Neural progenitor cell (in vitro differentiated cells): Measurements from ENCODE around the gene ANO2. TPM values are rescaled to one million over a fixed set of nuclear protein-coding genes. Genes with fewer than 3 reads are reported as not detected.

Source experiments
- DNase-seq: peaks from one replicate; pipeline ENCODE4 v3.0.0-alpha.2; 2016; ENCODE audit warnings: low spot score
- H2AFZ ChIP-seq: fragments of 200-600 bp; sonication (generic); replicated peaks from 2 replicates; pipeline ENCODE4 v1.6.1; 2016; ENCODE audit warnings: antibody characterized with exemption
- H3F3A ChIP-seq: fragments of 200-600 bp; sonication (generic); 2 replicates; pipeline ENCODE4 v1.6.1; 2016; ENCODE audit warnings: antibody characterized with exemption, low read depth
- H3K27ac ChIP-seq: fragments of 200-600 bp; sonication (generic); 2 replicates; pipeline ENCODE4 v1.5.1; 2016; ENCODE audit warnings: mild to moderate bottlenecking
- H3K27me3 ChIP-seq: fragments of 200-600 bp; sonication (generic); 2 replicates; pipeline ENCODE4 v1.6.1; 2016; ENCODE audit warnings: mild to moderate bottlenecking, moderate library complexity
- H3K36me3 ChIP-seq: fragments of 200-600 bp; sonication (generic); 2 replicates; pipeline ENCODE4 v1.5.1; 2016
- H3K4me1 ChIP-seq: fragments of 200-600 bp; sonication (generic); 2 replicates; pipeline ENCODE4 v1.6.1; 2016; ENCODE audit warnings: mixed run types
- H3K4me2 ChIP-seq: fragments of 200-600 bp; sonication (generic); 2 replicates; pipeline ENCODE4 v1.6.1; 2016
- H3K4me3 ChIP-seq: fragments of 200-600 bp; sonication (generic); 2 replicates; pipeline ENCODE4 v1.5.1; 2016
- H3K79me2 ChIP-seq: fragments of 200-600 bp; sonication (generic); 2 replicates; pipeline ENCODE4 v1.6.1; 2016; ENCODE audit warnings: low read depth
- H3K9ac ChIP-seq: fragments of 200-600 bp; sonication (generic); 2 replicates; pipeline ENCODE4 v1.6.1; 2016
- H3K9me3 ChIP-seq: fragments of 200-600 bp; sonication (generic); 2 replicates; pipeline ENCODE4 v1.5.1; 2016; ENCODE audit warnings: low read depth
- H4K20me1 ChIP-seq: fragments of 200-600 bp; sonication (generic); 2 replicates; pipeline ENCODE4 v1.6.1; 2016; ENCODE audit warnings: low read depth
- H3K27ac Mint-ChIP-seq: 3 replicates; pipeline ENCODE4 v1.8.0; 2021; ENCODE audit warnings: mixed read lengths
- H3K27me3 Mint-ChIP-seq: 2 replicates; pipeline ENCODE4 v1.8.0; 2022; ENCODE audit warnings: low read depth, mild to moderate bottlenecking, inconsistent platforms, moderate library complexity, mixed read lengths; ENCODE audit not compliant: insufficient read depth
- H3K36me3 Mint-ChIP-seq: 3 replicates; pipeline ENCODE4 v1.8.0; 2021; ENCODE audit warnings: mixed read lengths
- H3K4me1 Mint-ChIP-seq: 3 replicates; pipeline ENCODE4 v1.8.0; 2021; ENCODE audit warnings: mixed read lengths
- H3K4me3 Mint-ChIP-seq: 3 replicates; pipeline ENCODE4 v1.8.0; 2021; ENCODE audit warnings: mild to moderate bottlenecking, moderate library complexity, mixed read lengths
- H3K9me3 Mint-ChIP-seq: 3 replicates; pipeline ENCODE4 v1.8.0; 2020; ENCODE audit warnings: mixed read lengths
- CTCF ChIP-seq: fragments of 200-600 bp; sonication (generic); IDR thresholded peaks from 2 replicates; pipeline ENCODE4 v1.5.1; 2017; ENCODE audit warnings: antibody characterized with exemption, mild to moderate bottlenecking
- EZH2 ChIP-seq: fragments of 200-600 bp; sonication (generic); IDR thresholded peaks from 2 replicates; pipeline ENCODE4 v1.6.1; 2017; ENCODE audit warnings: antibody characterized with exemption, mild to moderate bottlenecking, moderate library complexity
- EZH2phosphoT487 ChIP-seq: fragments of 200-600 bp; sonication (generic); IDR thresholded peaks from 2 replicates; pipeline ENCODE4 v1.6.1; 2017; ENCODE audit warnings: antibody characterized with exemption
- total RNA-seq: library from RNA; depleted of rRNA; stranded (reverse); fragments of >200 nt; gene quantifications from 2 replicates; pipeline ENCODE4 v1.2.3, GENCODE V29; 2015; ENCODE audit warnings: low replicate concordance

ANO2 gene
- total RNA-seq, 1 donor from 2014 or later: 4.8 TPM

DNA sequence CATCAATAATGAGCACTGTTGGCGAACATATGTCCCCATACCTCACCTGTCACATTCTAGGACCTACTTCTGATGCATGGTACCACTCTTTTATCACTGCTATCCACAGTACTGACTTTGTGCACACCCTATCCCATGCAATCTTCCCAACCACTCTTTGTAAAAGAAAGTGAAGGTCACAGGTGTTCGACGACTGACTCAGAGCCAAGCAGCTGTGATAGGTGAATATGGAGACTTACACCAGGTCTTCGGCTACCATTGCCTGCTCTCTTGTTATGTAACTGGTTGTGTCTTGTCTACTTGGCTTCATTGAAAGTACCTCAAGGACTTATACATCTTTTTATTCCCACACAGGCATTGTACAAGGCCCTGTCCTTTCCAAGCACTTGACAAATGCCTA is 169.0 kb downstream of the ANO2 start:
- TF ChIP-seq EZH2phosphoT487 (no peak), EZH2 (no peak), CTCF (no peak)
- Histone ChIP-seq H3K9me3 (no peaks in the 10 kb centered on the region), H3K36me3 (no peaks in the 10 kb centered on the region), H2AFZ (no peak overlapping the region), H3K79me2 (no peaks in the 10 kb centered on the region), H3K4me3 (no peak overlapping the region), H3K9ac (no peak overlapping the region), H3F3A (no peaks in the 10 kb centered on the region), H3K27ac (no peak overlapping the region), H4K20me1 (no peaks in the 10 kb centered on the region), H3K4me2 (no peak overlapping the region), H3K4me1 (peaks cover 4% of the 10 kb centered on the region), H3K27me3 (no peaks in the 10 kb centered on the region)
- H3K4me1 Mint-ChIP-seq: peaks cover 9% of the 10 kb centered on the region
- H3K36me3 Mint-ChIP-seq: no peaks in the 10 kb centered on the region
- H3K9me3 Mint-ChIP-seq: no peaks in the 10 kb centered on the region
- no peaks in the 10 kb centered on the region for H3K27me3 Mint-ChIP-seq
- no peak overlapping the region for H3K4me3 Mint-ChIP-seq
- H3K27ac Mint-ChIP-seq: no peak overlapping the region
- no peak for DNase-seq

DNA sequence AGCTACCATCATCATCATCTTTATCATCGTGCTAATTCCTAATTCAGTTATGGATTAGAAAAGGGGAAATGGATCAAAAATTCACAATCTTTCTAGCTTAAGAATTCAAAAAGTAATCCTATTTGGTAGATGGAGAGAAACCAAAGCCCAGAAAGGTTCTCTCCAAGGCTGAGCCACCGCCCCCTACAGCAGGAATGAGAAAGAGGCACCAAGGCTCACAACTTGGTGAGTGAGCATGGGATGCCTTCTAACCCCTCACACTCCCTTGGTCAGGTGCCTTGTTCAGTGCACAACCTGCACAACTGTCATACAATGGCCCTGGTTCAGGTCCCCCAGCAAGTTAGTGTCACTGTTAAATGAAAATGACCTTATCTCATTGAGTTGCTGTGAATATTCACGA is 171.5 kb downstream of the ANO2 start:
- H3K4me1 ChIP-seq: peaks cover 4% of the 10 kb centered on the region
- H3K4me3 ChIP-seq: no peak overlapping the region
- H3K4me3 Mint-ChIP-seq: no peak overlapping the region
- no peaks in the 10 kb centered on the region for H3K36me3 ChIP-seq
- no peaks in the 10 kb centered on the region for H3K27me3 ChIP-seq
- H3K9me3 ChIP-seq: no peaks in the 10 kb centered on the region
- peaks cover 17% of the 10 kb centered on the region for H3K4me1 Mint-ChIP-seq
- no peaks in the 10 kb centered on the region for H4K20me1 ChIP-seq
- no peak overlapping the region for H3K4me2 ChIP-seq
- no peak overlapping the region for H3K27ac ChIP-seq
- TF ChIP-seq EZH2phosphoT487 (no peak), EZH2 (no peak), CTCF (peak; percentile 14)
- H3F3A ChIP-seq: no peaks in the 10 kb centered on the region
- no peaks in the 10 kb centered on the region for H3K79me2 ChIP-seq
- H3K9me3 Mint-ChIP-seq: no peaks in the 10 kb centered on the region
- H3K9ac ChIP-seq: no peak overlapping the region
- no peak overlapping the region for H2AFZ ChIP-seq
- H3K27ac Mint-ChIP-seq: no peak overlapping the region
- DNase-seq: no peak
- H3K36me3 Mint-ChIP-seq: no peaks in the 10 kb centered on the region
- no peaks in the 10 kb centered on the region for H3K27me3 Mint-ChIP-seq

- Mint-ChIP-seq H3K4me1 (peaks cover 10% of the 10 kb centered on the region), H3K9me3 (peaks cover 3% of the 10 kb centered on the region), H3K27ac (no peak overlapping the region), H3K36me3 (no peaks in the 10 kb centered on the region), H3K4me3 (no peak overlapping the region), H3K27me3 (peaks cover 4% of the 10 kb centered on the region)
- Histone ChIP-seq H3K36me3 (no peaks in the 10 kb centered on the region), H3K9me3 (no peaks in the 10 kb centered on the region), H3K4me1 (peaks cover 4% of the 10 kb centered on the region), H3K9ac (no peak overlapping the region), H2AFZ (no peak overlapping the region), H3K4me3 (no peak overlapping the region), H3K4me2 (no peak overlapping the region), H3F3A (no peaks in the 10 kb centered on the region), H3K27ac (no peak overlapping the region), H3K79me2 (no peaks in the 10 kb centered on the region), H4K20me1 (no peaks in the 10 kb centered on the region), H3K27me3 (no peaks in the 10 kb centered on the region)
- DNase-seq: no peak
- TF ChIP-seq CTCF (no peak), EZH2phosphoT487 (no peak), EZH2 (no peak)
These were observed 173.3 kb downstream of the ANO2 start for GRCh38 chr12:5771756-5772155.
